SK-N-SH (cell line): ENCODE data around the gene SLC50A1. TPM values are rescaled to one million over a fixed set of nuclear protein-coding genes. Genes with fewer than 3 reads are reported as not detected.

Source experiments
- CTCF ChIA-PET: fragments of 300-600, 350-600 bp; formaldehyde crosslinking; extraction: SDS; loops from one replicate; lab custom pipeline; 2021; lab: Yijun Ruan, JAX
- POLR2A ChIA-PET: fragments of 350-600 bp; sonication (Branson Sonifier 250); formaldehyde crosslinking; extraction: SDS; loops from one replicate; lab custom pipeline; 2020; ENCODE audit warnings: antibody characterized with exemption, inconsistent platforms; lab: Yijun Ruan, JAX
- DNase-seq: peaks from one replicate; pipeline ENCODE4 v3.0.0; 2012
- H2AFZ ChIP-seq: fragments of 200-600 bp; sonication (generic); 2 replicates; pipeline ENCODE4 v1.8.1; 2016; ENCODE audit warnings: antibody characterized with exemption, mild to moderate bottlenecking, low read depth
- H3F3A ChIP-seq: fragments of 200-600 bp; sonication (generic); replicated peaks from 2 replicates; pipeline ENCODE3; 2016; ENCODE audit warnings: antibody characterized with exemption, mild to moderate bottlenecking; ENCODE audit not compliant: insufficient read depth
- H3K27ac ChIP-seq, 2 experiments: fragments of 200-500 bp in 1 of 2; fragments of 200-600 bp in 1 of 2; sonication (Bioruptor generic) in 1 of 2; sonication (generic), shearing (Covaris generic) in 1 of 2; 2 replicates each; pipeline versions ENCODE4 v1.5.1 to v1.6.1; 2014 to 2016; ENCODE audit warnings: low read depth in 2 of 2, inconsistent platforms in 1 of 2, low read length in 1 of 2, mild to moderate bottlenecking in 1 of 2, mixed read lengths in 1 of 2
- H3K27me3 ChIP-seq: fragments of 200-600 bp; sonication (generic), shearing (Covaris generic); 2 replicates; pipeline ENCODE4 v1.6.1; 2016; ENCODE audit warnings: mixed run types; ENCODE audit not compliant: insufficient read depth
- H3K36me3 ChIP-seq, 2 experiments: fragments of 200-500 bp in 1 of 2; fragments of 200-600 bp in 1 of 2; sonication (Bioruptor generic) in 1 of 2; sonication (generic) in 1 of 2; replicated peaks in 1 of 2; 2 replicates each; pipeline versions ENCODE3 to v1.5.1; 2014 to 2016; ENCODE audit warnings: low read length in 1 of 2, mild to moderate bottlenecking in 1 of 2; ENCODE audit not compliant: insufficient read depth in 2 of 2, control insufficient read depth in 1 of 2
- H3K4me1 ChIP-seq, 2 experiments: fragments of 200-500 bp in 1 of 2; fragments of 200-600 bp in 1 of 2; sonication (Bioruptor generic) in 1 of 2; sonication (generic), shearing (Covaris generic) in 1 of 2; 2 replicates each; pipeline versions ENCODE4 v1.5.1 to v1.6.1; 2014 to 2016; ENCODE audit warnings: low read depth in 1 of 2, low read length in 1 of 2, mixed run types in 1 of 2; ENCODE audit not compliant: insufficient read depth in 2 of 2, control insufficient read depth in 1 of 2
- H3K4me2 ChIP-seq: fragments of 200-600 bp; sonication (generic), shearing (Covaris generic); 2 replicates; pipeline ENCODE4 v1.6.1; 2017; ENCODE audit warnings: mixed run types
- H3K4me3 ChIP-seq, 2 experiments: fragments of 200-500 bp in 1 of 2; fragments of 200-600 bp in 1 of 2; sonication (Bioruptor generic) in 1 of 2; sonication (generic), shearing (Covaris generic) in 1 of 2; 2 replicates each; pipeline versions ENCODE4 v1.5.1 to v1.8.1; 2014 to 2016; ENCODE audit warnings: low read depth in 2 of 2, inconsistent platforms in 1 of 2, low read length in 1 of 2, mild to moderate bottlenecking in 1 of 2, mixed read lengths in 1 of 2, moderate library complexity in 1 of 2
- H3K79me2 ChIP-seq: fragments of 200-600 bp; sonication (generic); 2 replicates; pipeline ENCODE4 v1.8.1; 2017; ENCODE audit warnings: mild to moderate bottlenecking; ENCODE audit not compliant: insufficient read depth
- H3K9ac ChIP-seq: fragments of 200-600 bp; sonication (generic); 2 replicates; pipeline ENCODE4 v1.6.1; 2017; ENCODE audit warnings: mixed run types
- H3K9me2 ChIP-seq: fragments of 200-600 bp; sonication (generic); 2 replicates; pipeline ENCODE4 v1.6.1; 2017; ENCODE audit warnings: mixed run types
- H3K9me3 ChIP-seq: fragments of 200-600 bp; sonication (generic); 2 replicates; pipeline ENCODE4 v1.6.1; 2017; ENCODE audit warnings: mixed run types, mild to moderate bottlenecking, moderate library complexity
- H4K20me1 ChIP-seq: fragments of 200-600 bp; sonication (generic); 2 replicates; pipeline ENCODE4 v1.6.1; 2017; ENCODE audit warnings: mild to moderate bottlenecking, mixed run types; ENCODE audit not compliant: insufficient read depth
- GATA2 ChIP-seq: sonication (generic); formaldehyde crosslinking; IDR thresholded peaks from 2 replicates; pipeline ENCODE4 v1.5.0; 2020; ENCODE audit warnings: mild to moderate bottlenecking, missing genetic modification reagents
- IRF3 ChIP-seq: fragments of 150-350 bp; IDR thresholded peaks from 2 replicates; pipeline ENCODE4 v1.6.1; 2016; ENCODE audit warnings: mild to moderate bottlenecking, low read depth, low read length
- NFIC ChIP-seq: IDR thresholded peaks from 2 replicates; pipeline ENCODE4 v1.4.0; 2012; ENCODE audit warnings: borderline replicate concordance
- PBX3 ChIP-seq: IDR thresholded peaks from 2 replicates; pipeline ENCODE4; 2012
- REST ChIP-seq: IDR thresholded peaks from 2 replicates; pipeline ENCODE4 v1.6.1; 2012; ENCODE audit warnings: mild to moderate bottlenecking, low read depth, low read length, moderate library complexity
- RFX5 ChIP-seq: IDR thresholded peaks from 2 replicates; pipeline ENCODE4 v1.6.1; 2012; ENCODE audit warnings: mild to moderate bottlenecking, improper control_type of control experiment, low read length
- TAF1 ChIP-seq: IDR thresholded peaks from 2 replicates; pipeline ENCODE4 v1.6.1; 2012; ENCODE audit warnings: low read depth, mild to moderate bottlenecking, low read length, moderate library complexity, borderline replicate concordance
- TCF12 ChIP-seq: IDR thresholded peaks from 2 replicates; pipeline ENCODE4 v1.4.0; 2012
- ZBTB33 ChIP-seq: IDR thresholded peaks from 2 replicates; pipeline ENCODE4 v1.4.0; 2012; ENCODE audit warnings: low read depth, borderline replicate concordance
- WGBS: methylation state at CpG from one replicate; pipeline ENCODE4 v1.1.6; 2017; ENCODE audit warnings: low lambda C conversion rate; 5-methylcytosine and 5-hydroxymethylcytosine counted together
- polyA plus RNA-seq, 3 experiments: library from polyadenylated mRNA; depleted of rRNA; stranded (reverse); fragments of >200 nt; gene quantifications; 2 replicates each; pipeline ENCODE4 v1.2.3, GENCODE V29; 2012

The SLC50A1 gene
- polyA plus RNA-seq, 1 of the 3 experiments (the other 2 are of a cell fraction) = 58.4 TPM

- DNase-seq = no peak
- WGBS = 87% methylated on average over 5 of the region's 7 CpGs
- H3K4me2 ChIP-seq = peak overlapping the region; percentile 91; the same call in 1 of the 2 replicates
- H3F3A ChIP-seq = peaks cover 29% of the 10 kb centered on the region
- peaks cover 20 to 52% of the 10 kb centered on the region in 2 experiments for H3K4me1 ChIP-seq
- H3K4me3 ChIP-seq = no peak overlapping the region
- peaks cover 16 to 34% of the 10 kb centered on the region in 2 experiments for H3K36me3 ChIP-seq
- H4K20me1 ChIP-seq = no peaks in the 10 kb centered on the region
- ChIA-PET POLR2A (no interaction called here), CTCF (interaction anchor here (1.9 to 5.6 kb wide), 4 partner anchors 34 to 49 kb away, joined by 6 to 43 read pairs (median 28); no protein-coding TSS in a partner anchor)
- H3K27me3 ChIP-seq = no peaks in the 10 kb centered on the region
- H3K27ac ChIP-seq = no peak overlapping the region
- no peaks in the 10 kb centered on the region for H3K9me2 ChIP-seq
- TF ChIP-seq GATA2 (no peak), PBX3 (no peak), IRF3 (no peak), REST (no peak), ZBTB33 (no peak), NFIC (no peak), TAF1 (no peak), RFX5 (no peak), TCF12 (no peak)
- H3K79me2 ChIP-seq = peaks cover 27% of the 10 kb centered on the region
- no peak overlapping the region for H3K9ac ChIP-seq
- no peaks in the 10 kb centered on the region for H3K9me3 ChIP-seq
- H2AFZ ChIP-seq = no peak overlapping the region
Observed at GRCh38 chr1:155133799-155134281, 1.8 kb upstream of the SLC50A1 start.
